ENCODE data around the gene ADAMTS18.

DNA sequence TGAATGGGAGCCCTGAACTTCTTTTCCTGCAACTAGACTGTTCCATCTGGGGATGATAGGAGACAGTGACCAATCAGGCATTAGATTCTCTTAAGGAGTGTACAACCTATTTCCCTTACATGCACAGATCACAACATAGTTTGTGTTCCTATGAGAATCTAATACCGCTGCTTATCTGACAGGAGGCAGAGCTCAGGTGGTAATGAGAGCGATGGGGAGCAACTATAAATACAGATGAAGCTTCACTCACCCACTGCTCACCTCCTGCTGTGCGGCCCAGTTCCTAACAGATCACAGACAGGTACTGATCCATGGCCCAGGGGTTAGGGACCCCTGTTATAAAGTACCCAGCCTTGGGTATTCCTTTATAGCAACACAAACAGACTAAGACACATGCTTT is 17.4 kb upstream of the ADAMTS18 start:
- no peak for TF ChIP-seq CTCF (IDR thresholded peaks at IDR 0.05)
- TF ChIP-seq POLR2A (IDR thresholded peaks at IDR 0.05) = no peak

All from sigmoid colon (tissue), 3 donors.